ENCODE measurements around the gene RCBTB1. TPM values are rescaled to one million over a fixed set of nuclear protein-coding genes. Genes with fewer than 3 reads are reported as not detected.

RCBTB1 gene
- polyA plus RNA-seq, 1 of the 3 experiments (the other 2 are of a cell fraction) = 13.2 TPM

- H3F3A ChIP-seq (replicated peaks; ENCODE audit: insufficient read depth) = no peaks in the 10 kb centered on the region
- no peaks in the 10 kb centered on the region for H3K79me2 ChIP-seq (ENCODE audit: insufficient read depth)
- no peaks in the 10 kb centered on the region for H3K36me3 ChIP-seq (replicated peaks in 1 of 2; ENCODE audit: control insufficient read depth in 1 of 2, insufficient read depth in 2 of 2, low read length in 1 of 2)
- WGBS (ENCODE audit: low lambda C conversion rate) = 66% methylated on average over 5 of the region's 5 CpGs
- no peaks in the 10 kb centered on the region for H3K27me3 ChIP-seq (ENCODE audit: insufficient read depth)
- no peak overlapping the region for H3K4me3 ChIP-seq (ENCODE audit: low read depth in 2 of 2, low read length in 1 of 2)
- H3K4me1 ChIP-seq (ENCODE audit: control insufficient read depth in 1 of 2, insufficient read depth in 2 of 2, low read depth in 1 of 2, low read length in 1 of 2) = no peaks in the 10 kb centered on the region; a peak in 1 of 4 replicates
- no peak for DNase-seq
- no peaks in the 10 kb centered on the region for H4K20me1 ChIP-seq (ENCODE audit: insufficient read depth)
- no peak overlapping the region for H3K27ac ChIP-seq (ENCODE audit: low read depth in 2 of 2, low read length in 1 of 2)
- no peak overlapping the region for H3K4me2 ChIP-seq
- ChIA-PET POLR2A (interaction anchor here (1.8 kb wide), 1 partner anchor 164 kb away, joined by 6 read pairs; the partner anchor contains the start of genes CAB39L and SETDB2), CTCF (interaction anchor here (0.9 to 3.7 kb wide), 20 partner anchors 9 to 367 kb away, joined by 3 to 73 read pairs (median 6); partner anchors contain the start of genes CAB39L, RCBTB1 and SETDB2)
- no peak overlapping the region for H2AFZ ChIP-seq (ENCODE audit: low read depth)
- no peaks in the 10 kb centered on the region for H3K9me2 ChIP-seq
- TF ChIP-seq CHD2 (IDR thresholded peaks at IDR 0.05; ENCODE audit: low read length, partially characterized antibody) (no peak), SIN3A (IDR thresholded peaks at IDR 0.05; ENCODE audit: borderline replicate concordance, low read depth, low read length) (no peak), RXRA (IDR thresholded peaks at IDR 0.05; ENCODE audit: borderline replicate concordance, low read depth) (no peak), FOXJ3 (CRISPR knock-in tag; IDR thresholded peaks at IDR 0.05) (no peak), YY1 (IDR thresholded peaks at IDR 0.05; ENCODE audit: low read depth) (no peak), MEF2A (IDR thresholded peaks at IDR 0.05; ENCODE audit: borderline replicate concordance, low read depth) (no peak), NRF1 (IDR thresholded peaks at IDR 0.05; ENCODE audit: low read depth, low read length) (no peak), GABPA (IDR thresholded peaks at IDR 0.05; ENCODE audit: low read depth) (no peak), PBX3 (IDR thresholded peaks at IDR 0.05) (no peak), REST (IDR thresholded peaks at IDR 0.05; ENCODE audit: low read depth, low read length) (no peak), EZH2phosphoT487 (IDR thresholded peaks at IDR 0.05; ENCODE audit: borderline replicate concordance, low read depth) (no peak), RFX5 (IDR thresholded peaks at IDR 0.05; ENCODE audit: low read length) (no peak)
- no peak overlapping the region for H3K9ac ChIP-seq
- no peaks in the 10 kb centered on the region for H3K9me3 ChIP-seq
Observed at GRCh38 chr13:49607761-49608160, 22.4 kb upstream of the RCBTB1 start.
